NK-92 treated with Interleukin-12 subunit alpha and Interleukin-12 subunit beta, amount 100 ng/mL, for 24 hours (cell line): Measurements from ENCODE around the gene SDK1.

Source experiments
- DNase-seq: peaks from one replicate; lab custom pipeline; 2025; lab: John Stamatoyannopoulos, UW

Gene SDK1

DNA sequence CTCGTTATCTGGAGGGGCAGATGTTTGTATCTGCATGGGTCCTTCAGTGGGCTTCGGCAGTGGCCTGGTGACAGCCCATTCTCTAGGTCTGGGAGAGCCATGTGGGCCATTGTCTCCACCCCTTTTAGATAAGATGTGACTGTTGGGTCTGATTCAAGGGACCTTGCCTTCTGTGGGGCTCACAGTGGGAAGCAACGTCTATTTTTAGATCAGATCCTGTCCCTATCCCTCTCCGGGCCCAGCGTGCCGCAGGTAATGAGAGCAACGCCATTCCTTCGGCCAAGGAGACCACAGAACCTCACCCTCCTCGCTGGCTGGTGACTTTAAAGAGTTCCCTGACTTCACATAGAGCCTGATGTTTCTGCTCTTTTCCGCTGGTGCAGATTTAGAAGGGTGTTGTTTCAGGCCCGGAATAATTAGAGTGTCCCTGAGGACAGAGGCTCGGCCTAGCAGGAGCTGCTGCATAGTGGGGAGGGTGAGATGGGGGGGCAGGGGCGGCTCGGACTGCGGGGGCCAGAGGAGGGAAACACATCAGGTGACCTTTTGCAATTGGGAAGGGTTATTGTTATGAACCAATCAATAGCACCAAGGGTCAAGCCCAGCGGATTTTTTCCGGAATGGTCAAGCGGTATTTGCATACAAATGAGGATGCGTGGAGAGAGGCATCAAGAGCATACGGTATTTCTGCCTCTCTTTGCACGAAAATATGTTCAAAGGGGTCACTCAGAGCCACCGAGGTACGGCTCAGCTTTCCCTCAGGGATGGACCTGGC lies 878.0 kb downstream of the SDK1 start:
- DNase-seq = no peak

GRCh38 chr7:4179688-4180380 lies 878.8 kb downstream of the SDK1 start:
- no peak for DNase-seq

DNA sequence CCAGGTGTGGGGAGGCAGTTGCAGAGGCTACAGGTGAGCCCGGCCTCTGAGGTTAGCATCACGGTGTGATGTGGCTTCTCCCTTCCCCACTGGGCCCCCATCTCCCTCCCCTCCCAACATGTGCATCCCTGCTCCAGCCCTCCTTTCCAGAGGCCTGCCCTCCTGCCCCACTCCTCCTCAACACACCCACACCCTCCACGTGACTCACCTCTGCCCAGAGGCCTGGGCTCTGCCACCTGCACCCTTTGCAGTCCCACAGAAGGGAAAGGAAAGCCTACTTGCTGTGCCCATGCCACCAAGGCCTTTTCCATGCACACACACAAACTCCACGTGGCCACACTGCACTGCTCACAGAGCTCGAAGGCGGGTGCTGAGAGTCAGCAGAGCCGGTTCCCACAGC lies 880.4 kb downstream of the SDK1 start:
- no peak for DNase-seq

DNA sequence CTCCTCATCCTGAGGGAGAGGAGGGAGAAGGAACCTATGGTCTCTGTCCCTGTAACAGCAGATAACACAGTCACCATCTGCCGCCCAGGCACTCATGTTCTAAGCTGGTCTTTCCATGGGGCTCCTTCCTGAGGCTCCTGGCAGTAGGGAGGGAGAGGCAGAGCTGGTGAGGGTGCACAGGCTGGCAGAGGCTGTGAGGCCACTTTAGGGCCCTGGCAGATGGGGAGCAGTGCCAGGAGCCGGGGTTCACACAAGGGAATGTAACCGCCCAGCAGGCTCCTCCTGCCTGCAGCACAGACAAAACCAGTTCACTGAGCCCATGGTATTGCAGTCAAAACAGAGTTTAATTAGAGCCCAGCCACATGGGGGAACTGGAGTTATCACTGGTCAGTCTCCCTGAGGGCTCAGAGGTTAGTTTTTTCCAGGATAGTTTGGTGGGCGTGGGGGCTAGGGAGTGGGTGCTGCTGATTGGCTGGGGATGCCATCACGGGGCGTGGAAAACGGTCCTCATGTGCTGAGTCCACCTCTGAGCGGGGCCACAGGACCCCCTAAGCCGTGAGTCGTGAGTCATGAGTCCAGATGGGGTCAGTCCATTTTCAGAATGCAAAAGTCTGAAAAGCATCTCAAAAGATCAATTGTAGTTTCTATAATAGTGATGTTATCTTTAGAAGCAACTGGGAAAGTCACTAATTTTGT lies 881.7 kb downstream of the SDK1 start:
- DNase-seq = no peak

GRCh38 chr7:4184653-4185052 lies 883.6 kb downstream of the SDK1 start:
- DNase-seq = no peak

- no peak for DNase-seq
Measured at GRCh38 chr7:4185136-4185535, 884.1 kb downstream of the SDK1 start.

- no peak for DNase-seq
Measured at GRCh38 chr7:4185721-4186512, 884.9 kb downstream of the SDK1 start.

DNA sequence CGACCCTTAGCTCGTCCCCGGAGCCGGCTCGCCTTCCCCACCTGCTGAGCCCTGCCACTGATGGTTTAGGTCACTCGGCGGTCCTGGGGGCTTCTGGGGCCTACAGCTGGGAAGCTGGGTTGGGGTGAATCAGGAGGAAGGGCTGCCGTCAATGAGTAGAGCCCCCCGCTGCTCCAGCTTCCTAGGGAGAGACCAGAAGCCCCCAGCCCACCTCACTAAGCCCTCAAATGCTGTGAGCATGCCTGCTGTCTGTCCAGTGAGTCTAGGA lies 885.4 kb downstream of the SDK1 start:
- no peak for DNase-seq

GRCh38 chr7:4188651-4189050 lies 887.6 kb downstream of the SDK1 start:
- no peak for DNase-seq

GRCh38 chr7:4189131-4189570 lies 888.1 kb downstream of the SDK1 start:
- DNase-seq = no peak

DNA sequence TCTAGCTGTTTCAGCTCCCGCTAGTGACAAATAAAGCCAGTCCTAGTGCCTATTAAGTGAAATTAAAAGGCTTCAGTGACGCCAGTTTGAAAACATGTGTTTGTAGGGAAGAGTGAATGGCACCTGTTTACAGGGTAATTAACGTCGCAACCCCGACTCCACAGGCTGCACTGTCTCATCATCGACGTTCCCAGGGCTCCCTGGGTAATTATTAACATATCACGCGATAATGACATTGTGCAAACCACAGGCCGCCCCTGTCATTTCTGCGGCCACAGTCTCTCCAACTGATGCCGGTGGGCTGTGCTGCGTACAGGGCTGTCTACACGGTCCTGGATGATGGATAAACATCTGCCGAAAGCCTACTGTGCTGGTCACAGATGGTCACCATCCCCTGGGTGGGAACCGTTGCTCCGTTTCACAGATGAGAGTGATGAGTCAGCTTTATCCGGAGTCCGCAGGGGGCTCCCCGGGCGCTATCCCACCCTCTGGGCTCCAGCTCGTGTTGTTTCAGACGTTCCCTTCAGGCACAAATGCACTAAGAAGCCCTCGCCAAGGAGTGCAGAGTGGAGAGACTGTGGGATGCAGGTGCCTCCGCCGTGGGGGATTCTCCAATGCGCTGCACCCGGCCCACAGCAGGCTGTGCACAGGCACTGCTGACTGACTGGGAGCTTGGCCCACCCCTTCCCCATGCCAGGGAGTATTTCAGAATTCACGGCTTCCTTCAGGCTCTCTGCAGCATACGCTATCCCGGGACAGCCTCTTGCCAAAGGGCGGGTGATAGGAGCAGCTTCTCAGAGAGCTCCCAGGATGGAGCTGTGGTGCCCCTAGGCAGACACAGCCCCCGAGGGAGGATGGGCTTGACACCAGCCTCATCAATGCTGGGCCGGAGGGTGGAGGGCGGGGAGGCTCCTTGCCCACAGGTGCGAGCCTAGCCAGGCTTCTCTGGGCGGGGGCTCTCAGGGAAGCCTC lies 889.2 kb downstream of the SDK1 start:
- no peak for DNase-seq

GRCh38 chr7:4191046-4191445 lies 890.0 kb downstream of the SDK1 start:
- DNase-seq = no peak

- no peak for DNase-seq
Measured at GRCh38 chr7:4191525-4191924, 890.5 kb downstream of the SDK1 start.

GRCh38 chr7:4195660-4196059 lies 894.6 kb downstream of the SDK1 start:
- no peak for DNase-seq

DNA sequence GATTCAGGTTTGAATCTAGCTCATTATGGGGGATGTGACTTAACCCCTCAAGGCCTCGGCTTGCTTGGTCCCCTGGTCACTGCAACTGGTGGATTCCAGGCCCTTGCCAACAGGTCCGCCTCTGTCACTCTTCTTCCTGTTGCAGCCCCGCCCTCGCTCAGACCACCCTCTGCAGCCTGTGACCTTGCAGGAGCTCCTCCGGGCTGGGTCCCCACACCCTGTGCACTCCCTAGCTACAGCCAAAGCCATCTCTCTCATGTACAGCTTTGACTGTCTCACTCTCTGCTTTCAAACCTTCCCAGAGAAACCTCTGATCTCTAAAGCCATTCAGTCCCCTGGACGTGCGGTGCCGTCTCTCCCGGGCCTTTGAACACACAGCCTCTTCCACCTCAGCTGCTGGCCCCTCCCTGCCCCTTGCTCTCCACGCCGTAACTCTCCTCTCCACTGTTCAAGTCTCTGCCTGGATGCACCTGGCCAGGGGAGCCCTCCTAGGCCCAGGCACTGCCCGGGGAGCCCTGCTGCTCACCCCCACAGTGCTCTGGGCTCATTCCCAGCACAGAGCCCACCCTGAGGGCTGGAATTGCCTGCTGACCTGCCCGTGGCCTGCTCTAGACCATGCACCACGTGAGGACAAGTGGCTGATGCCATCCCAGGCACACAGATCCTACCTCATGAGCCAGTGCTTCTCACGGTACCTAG lies 895.2 kb downstream of the SDK1 start:
- no peak for DNase-seq

DNA sequence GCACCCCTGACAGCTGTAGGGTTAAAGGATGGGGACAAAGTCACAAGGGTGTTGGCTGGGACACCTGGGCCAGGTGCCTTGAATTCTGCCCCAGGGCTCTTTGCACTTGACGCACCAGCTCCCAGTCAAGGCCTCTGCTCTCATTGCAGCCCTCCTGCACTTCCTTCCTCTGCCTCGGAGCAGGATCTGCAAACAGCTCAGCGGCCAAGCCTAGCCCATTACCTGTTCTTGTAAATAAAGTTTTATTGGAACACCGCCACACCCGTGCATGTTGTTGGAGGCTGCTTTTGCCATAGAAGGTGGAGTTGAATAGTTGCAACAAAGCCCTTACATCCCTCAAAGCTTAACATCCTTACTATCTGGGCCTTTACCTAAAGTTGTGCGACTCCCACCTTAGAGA lies 897.2 kb downstream of the SDK1 start:
- no peak for DNase-seq

DNA sequence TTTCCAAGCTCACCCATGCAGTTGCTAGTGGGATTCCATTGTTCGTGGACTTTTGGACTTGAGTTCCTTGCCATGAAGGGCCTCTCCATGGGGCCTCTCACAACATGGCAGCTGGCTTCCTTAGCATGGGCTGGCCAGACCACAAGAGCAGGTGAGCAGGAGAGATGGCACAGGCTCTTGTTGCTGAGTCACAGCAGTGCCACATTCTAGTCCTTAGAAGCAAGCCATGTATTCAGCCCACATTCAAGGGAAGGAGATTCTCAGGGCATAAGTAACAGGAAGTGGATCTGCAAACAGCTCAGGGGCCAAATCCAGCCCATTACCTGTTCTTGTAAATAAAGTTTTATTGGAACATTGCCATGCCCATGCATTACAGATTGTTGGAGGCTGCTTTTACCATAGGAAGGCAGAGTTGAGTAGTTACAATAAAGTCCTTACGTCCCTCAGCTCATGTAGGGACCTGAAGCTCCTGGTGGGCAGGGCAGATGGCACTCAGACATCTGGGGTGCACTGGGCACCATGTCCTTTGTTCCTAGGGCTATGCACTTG lies 899.6 kb downstream of the SDK1 start:
- no peak for DNase-seq

DNA sequence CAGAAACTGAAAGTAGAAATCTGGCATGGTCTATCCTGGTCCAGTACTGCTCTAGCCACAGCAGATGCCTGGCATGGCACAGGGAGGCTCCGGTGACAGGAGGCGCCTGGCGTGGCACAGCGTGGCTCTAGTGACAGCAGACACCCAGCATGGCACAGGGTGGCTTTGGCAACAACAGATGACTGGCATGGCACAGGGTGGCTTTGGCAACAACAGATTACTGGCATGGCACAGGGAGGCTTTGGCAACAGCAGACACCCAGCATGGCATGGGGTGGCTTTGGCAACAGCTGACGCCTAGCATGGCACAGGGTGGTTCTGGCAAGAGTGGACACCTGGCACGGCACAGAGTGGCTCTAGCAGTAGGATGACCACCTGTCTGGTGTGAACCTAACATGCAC lies 900.5 kb downstream of the SDK1 start:
- DNase-seq = no peak

- no peak for DNase-seq
Measured at GRCh38 chr7:4202154-4202736, 901.2 kb downstream of the SDK1 start.

DNA sequence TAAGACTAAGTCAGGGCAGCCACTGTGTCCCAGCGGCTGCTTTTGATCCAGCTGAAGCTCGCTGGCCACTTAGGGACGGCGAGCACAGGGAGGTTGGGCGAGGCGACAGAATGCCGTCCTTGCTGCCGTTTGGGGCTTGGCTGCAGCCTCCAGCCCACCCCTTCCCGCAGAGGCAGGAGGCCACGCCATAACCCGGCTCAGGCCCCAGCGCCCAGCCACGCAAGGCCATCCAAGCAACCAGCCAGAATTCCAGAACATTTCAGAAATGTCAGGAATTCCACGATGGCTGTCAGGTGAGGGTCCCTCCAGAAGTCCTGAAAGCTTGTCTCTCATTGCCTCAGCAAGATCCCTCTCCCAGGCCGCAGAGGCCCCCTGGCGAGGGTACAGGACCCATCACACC lies 901.9 kb downstream of the SDK1 start:
- DNase-seq = no peak
